ENCODE results near the gene KLF12.

The KLF12 gene

GRCh38 chr13:74134221-74134776 is at the start of gene KLF12:
Gene KLF12 (minus strand): TSS chr13:74134404.
- H3K4me3 ChIP-seq (ENCODE audit: low read depth in 1 of 2, low read length in 2 of 2) = peak within 1 kb of the TSS; percentile 85 to 87; a peak in 3 of 4 replicates
- ATAC-seq (ENCODE audit: insufficient read depth, low read depth) = peak; percentile 71
- H3K36me3 ChIP-seq (ENCODE audit: insufficient read depth, low read length) = no peaks in the 10 kb centered on the region; the same call in 1 of the 2 replicates
- H3K4me2 ChIP-seq (ENCODE audit: insufficient read depth, low read length) = peak within 1 kb of the TSS; percentile 93
- peaks cover 46% of the 10 kb centered on the region for H3K79me2 ChIP-seq (ENCODE audit: insufficient read depth, low read length)
- TF ChIP-seq CTCF (IDR thresholded peaks at IDR 0.05; ENCODE audit: borderline replicate concordance, extremely low read depth, low read length, poor library complexity, severe bottlenecking) = no peak
- no peak for TF ChIP-seq EZH2 (IDR thresholded peaks at IDR 0.05; ENCODE audit: borderline replicate concordance, low read depth, low read length, severe bottlenecking)
- peaks cover 47% of the 10 kb centered on the region for H3K4me1 ChIP-seq (ENCODE audit: insufficient read depth, low read length)
- peak; percentile 97 for DNase-seq
- peaks cover 25% of the 10 kb centered on the region for H4K20me1 ChIP-seq (ENCODE audit: insufficient read depth, low read length)
- no peaks in the 10 kb centered on the region for H3K27me3 ChIP-seq (ENCODE audit: insufficient read depth, low read length, poor library complexity)
- H3K27ac ChIP-seq (ENCODE audit: low read length) = peak within 1 kb of the TSS; percentile 90
- peak within 1 kb of the TSS; percentile 75 for H2AFZ ChIP-seq (ENCODE audit: low read depth, low read length)
- H3K9ac ChIP-seq (ENCODE audit: low read depth, low read length) = peak within 1 kb of the TSS; percentile 94
- H3K9me3 ChIP-seq (ENCODE audit: insufficient read depth, low read length, severe bottlenecking) = no peaks in the 10 kb centered on the region

GRCh38 chr13:74182491-74182890 is 48.3 kb upstream of the KLF12 start:
- no peak overlapping the region for H2AFZ ChIP-seq (ENCODE audit: low read depth, low read length)
- H3K27me3 ChIP-seq (ENCODE audit: insufficient read depth, low read length, poor library complexity) = no peaks in the 10 kb centered on the region
- no peak overlapping the region for H3K4me2 ChIP-seq (ENCODE audit: insufficient read depth, low read length)
- DNase-seq = no peak
- no peaks in the 10 kb centered on the region for H3K36me3 ChIP-seq (ENCODE audit: insufficient read depth, low read length)
- H4K20me1 ChIP-seq (ENCODE audit: insufficient read depth, low read length) = no peaks in the 10 kb centered on the region
- no peak overlapping the region for H3K9ac ChIP-seq (ENCODE audit: low read depth, low read length)
- no peaks in the 10 kb centered on the region for H3K4me1 ChIP-seq (ENCODE audit: insufficient read depth, low read length)
- no peak overlapping the region for H3K27ac ChIP-seq (ENCODE audit: low read length)
- no peaks in the 10 kb centered on the region for H3K79me2 ChIP-seq (ENCODE audit: insufficient read depth, low read length)
- TF ChIP-seq CTCF (IDR thresholded peaks at IDR 0.05; ENCODE audit: borderline replicate concordance, extremely low read depth, low read length, poor library complexity, severe bottlenecking) = no peak
- no peak for TF ChIP-seq EZH2 (IDR thresholded peaks at IDR 0.05; ENCODE audit: borderline replicate concordance, low read depth, low read length, severe bottlenecking)
- no peaks in the 10 kb centered on the region for H3K9me3 ChIP-seq (ENCODE audit: insufficient read depth, low read length, severe bottlenecking)
- H3K4me3 ChIP-seq (ENCODE audit: low read depth in 1 of 2, low read length in 2 of 2) = no peak overlapping the region
- no peak for ATAC-seq (ENCODE audit: insufficient read depth, low read depth)

GRCh38 chr13:74174810-74175209 is 40.6 kb upstream of the KLF12 start:
- Histone ChIP-seq H3K79me2 (ENCODE audit: insufficient read depth, low read length) (no peaks in the 10 kb centered on the region), H3K4me3 (ENCODE audit: low read depth in 1 of 2, low read length in 2 of 2) (no peak overlapping the region), H3K9ac (ENCODE audit: low read depth, low read length) (no peak overlapping the region), H3K36me3 (ENCODE audit: insufficient read depth, low read length) (no peaks in the 10 kb centered on the region), H4K20me1 (ENCODE audit: insufficient read depth, low read length) (no peaks in the 10 kb centered on the region), H3K9me3 (ENCODE audit: insufficient read depth, low read length, severe bottlenecking) (no peaks in the 10 kb centered on the region), H3K4me2 (ENCODE audit: insufficient read depth, low read length) (no peak overlapping the region), H3K4me1 (ENCODE audit: insufficient read depth, low read length) (no peaks in the 10 kb centered on the region), H3K27me3 (ENCODE audit: insufficient read depth, low read length, poor library complexity) (no peaks in the 10 kb centered on the region), H2AFZ (ENCODE audit: low read depth, low read length) (no peak overlapping the region), H3K27ac (ENCODE audit: low read length) (no peak overlapping the region)
- DNase-seq = peak; percentile 20
- peak; percentile 79 for ATAC-seq (ENCODE audit: insufficient read depth, low read depth)
- TF ChIP-seq EZH2 (IDR thresholded peaks at IDR 0.05; ENCODE audit: borderline replicate concordance, low read depth, low read length, severe bottlenecking) = no peak
- TF ChIP-seq CTCF (IDR thresholded peaks at IDR 0.05; ENCODE audit: borderline replicate concordance, extremely low read depth, low read length, poor library complexity, severe bottlenecking) = no peak
